H1 (cell line): Measurements from ENCODE around the gene KAT5. TPM values are rescaled to one million over a fixed set of nuclear protein-coding genes. Genes with fewer than 3 reads are reported as not detected.

Experiments used
- CTCF ChIA-PET: fragments of 300-600 bp; sonication (Branson Sonifier 250); formaldehyde crosslinking; loops from one replicate; lab custom pipeline; 2021; ENCODE audit not compliant: partially characterized antibody; lab: Charles Lee
- POLR2A ChIA-PET: fragments of 300-600 bp; sonication (Branson Sonifier 250); formaldehyde crosslinking; loops from one replicate; lab custom pipeline; 2021; ENCODE audit warnings: inconsistent platforms; ENCODE audit not compliant: partially characterized antibody; lab: Charles Lee
- DNase-seq, 2 experiments: peaks; one replicate each; pipeline versions ENCODE4 v3.0.0 to v3.0.0-alpha.2; 2010 to 2022; ENCODE audit warnings: low spot score in 2 of 2, low read depth in 1 of 2, mixed read lengths in 1 of 2
- FAIRE-seq: peaks from 2 replicates; lab custom pipeline; 2011; peaks lifted over from hg19 to GRCh38; lab: Jason Lieb, UNC
- H2AFZ ChIP-seq: 2 replicates; pipeline ENCODE4 v1.8.1; 2012; ENCODE audit warnings: low read length, inconsistent platforms
- H2AK5ac ChIP-seq: 2 replicates; pipeline ENCODE4 v1.6.1; 2013; ENCODE audit warnings: low read depth, low read length
- H2BK120ac ChIP-seq: replicated peaks from 2 replicates; pipeline ENCODE3; 2013; ENCODE audit warnings: low read depth, low read length, inconsistent platforms
- H2BK12ac ChIP-seq: 2 replicates; pipeline ENCODE4 v1.6.1; 2013; ENCODE audit warnings: low read depth, low read length
- H2BK15ac ChIP-seq: 2 replicates; pipeline ENCODE4 v1.6.1; 2013; ENCODE audit warnings: low read length
- H2BK20ac ChIP-seq: 2 replicates; pipeline ENCODE4 v1.6.1; 2013; ENCODE audit warnings: low read length
- H2BK5ac ChIP-seq: 2 replicates; pipeline ENCODE4 v1.6.1; 2013; ENCODE audit warnings: low read depth, low read length
- H3K14ac ChIP-seq: 2 replicates; pipeline ENCODE4 v1.6.1; 2013; ENCODE audit warnings: inconsistent platforms; ENCODE audit not compliant: insufficient read length
- H3K18ac ChIP-seq: 2 replicates; pipeline ENCODE4 v1.6.1; 2013; ENCODE audit warnings: low read length; ENCODE audit errors: extremely low read depth
- H3K23ac ChIP-seq: 2 replicates; pipeline ENCODE4 v1.6.1; 2013; ENCODE audit warnings: inconsistent platforms; ENCODE audit not compliant: insufficient read length
- H3K23me2 ChIP-seq: 2 replicates; pipeline ENCODE4 v1.6.1; 2013; ENCODE audit warnings: low read depth, low read length
- H3K27ac ChIP-seq: 2 replicates; pipeline ENCODE4 v1.6.1; 2011; ENCODE audit warnings: low read depth, low read length, inconsistent platforms
- H3K27me3 ChIP-seq, 4 experiments: replicated peaks in 1 of 4; 1 replicate in 1 of 4; 2 replicates in 3 of 4; pipeline versions ENCODE4 v1.6.1 to v1.8.1; 2011 to 2013; ENCODE audit warnings: low read length in 3 of 4, mild to moderate bottlenecking in 3 of 4, inconsistent platforms in 2 of 4, mixed read lengths in 2 of 4, moderate library complexity in 1 of 4; ENCODE audit not compliant: control insufficient read depth in 3 of 4, insufficient read depth in 3 of 4; ENCODE audit errors: extremely low read depth in 1 of 4
- H3K36me3 ChIP-seq, 4 experiments: 2 replicates each; pipeline versions ENCODE4 v1.6.1 to v1.8.1; 2011 to 2013; ENCODE audit warnings: mild to moderate bottlenecking in 4 of 4, low read length in 3 of 4, moderate library complexity in 2 of 4, control low read depth in 1 of 4, inconsistent platforms in 1 of 4; ENCODE audit not compliant: insufficient read depth in 4 of 4, control insufficient read depth in 2 of 4
- H3K4ac ChIP-seq: replicated peaks from 2 replicates; pipeline ENCODE3; 2013; ENCODE audit warnings: low read length, low read depth, mixed read lengths, inconsistent platforms; ENCODE audit not compliant: insufficient read length
- H3K4me1 ChIP-seq, 4 experiments: replicated peaks in 1 of 4; 1 replicate in 1 of 4; 2 replicates in 3 of 4; pipeline versions ENCODE4 v1.6.1 to v1.8.1; 2011 to 2013; ENCODE audit warnings: low read length in 3 of 4, inconsistent platforms in 2 of 4, mixed read lengths in 1 of 4; ENCODE audit not compliant: insufficient read depth in 4 of 4, control insufficient read depth in 3 of 4
- H3K4me2 ChIP-seq, 2 experiments: 2 replicates each; pipeline versions ENCODE4 v1.6.1 to v1.8.1; 2011 to 2013; ENCODE audit warnings: low read depth in 2 of 2, low read length in 2 of 2, control low read depth in 1 of 2, inconsistent platforms in 1 of 2, mild to moderate bottlenecking in 1 of 2; ENCODE audit not compliant: insufficient read depth in 1 of 2
- H3K4me3 ChIP-seq, 4 experiments: fragments of 200-600, 300-600 bp in 1 of 4; sonication (generic), shearing (Covaris generic), sonication (Bioruptor Twin) in 1 of 4; 2 replicates each; pipeline versions ENCODE4 v1.5.1 to v1.8.1; 2011 to 2016; ENCODE audit warnings: low read length in 4 of 4, low read depth in 3 of 4, control low read depth in 2 of 4, inconsistent platforms in 2 of 4, mild to moderate bottlenecking in 2 of 4, mixed read lengths in 1 of 4, moderate library complexity in 1 of 4; ENCODE audit not compliant: insufficient read depth in 2 of 4; ENCODE audit errors: extremely low read depth in 1 of 4
- H3K56ac ChIP-seq: replicated peaks from 2 replicates; pipeline ENCODE3; 2013; ENCODE audit warnings: low read depth, mild to moderate bottlenecking, mixed read lengths, low read length, inconsistent platforms; ENCODE audit not compliant: insufficient read length
- H3K79me1 ChIP-seq: 2 replicates; pipeline ENCODE4 v1.6.1; 2013; ENCODE audit warnings: low read depth, low read length, control low read depth
- H3K79me2 ChIP-seq, 2 experiments: 2 replicates each; pipeline versions ENCODE4 v1.6.1 to v1.8.1; 2012 to 2013; ENCODE audit warnings: low read length in 2 of 2, mild to moderate bottlenecking in 2 of 2, inconsistent platforms in 1 of 2; ENCODE audit not compliant: insufficient read depth in 2 of 2, control insufficient read depth in 1 of 2
- H3K9ac ChIP-seq, 4 experiments: replicated peaks in 1 of 4; 1 replicate in 1 of 4; 2 replicates in 3 of 4; pipeline versions ENCODE4 v1.6.1 to v1.8.1; 2011 to 2013; ENCODE audit warnings: low read depth in 3 of 4, low read length in 3 of 4, control low read depth in 2 of 4, mild to moderate bottlenecking in 2 of 4, moderate library complexity in 2 of 4, inconsistent platforms in 1 of 4; ENCODE audit errors: extremely low read depth in 1 of 4
- H3K9me3 ChIP-seq, 2 experiments: 2 replicates each; pipeline versions ENCODE4 v1.6.1 to v1.8.1; 2012 to 2013; ENCODE audit warnings: mild to moderate bottlenecking in 2 of 2, moderate library complexity in 2 of 2, control low read depth in 1 of 2, inconsistent platforms in 1 of 2, low read depth in 1 of 2, low read length in 1 of 2, mixed read lengths in 1 of 2; ENCODE audit not compliant: insufficient read depth in 2 of 2
- H4K20me1 ChIP-seq, 2 experiments: replicated peaks in 1 of 2; 2 replicates each; pipeline versions ENCODE3 to v1.8.1; 2011 to 2013; ENCODE audit warnings: inconsistent platforms in 2 of 2, low read length in 2 of 2, mild to moderate bottlenecking in 1 of 2; ENCODE audit not compliant: insufficient read depth in 2 of 2, control insufficient read depth in 1 of 2
- H4K5ac ChIP-seq: 2 replicates; pipeline ENCODE4 v1.6.1; 2013; ENCODE audit warnings: low read length, low read depth, mixed read lengths, inconsistent platforms; ENCODE audit not compliant: insufficient read length
- H4K8ac ChIP-seq: 2 replicates; pipeline ENCODE4 v1.8.0; 2013; ENCODE audit warnings: mild to moderate bottlenecking, moderate library complexity, low read length, inconsistent platforms; ENCODE audit not compliant: insufficient read depth; ENCODE audit errors: extremely low read depth
- H4K91ac ChIP-seq: replicated peaks from 2 replicates; pipeline ENCODE3; 2013; ENCODE audit warnings: low read length, mixed read lengths, inconsistent platforms; ENCODE audit not compliant: insufficient read length
- ASH2L ChIP-seq: fragments of 200-600, 300-600 bp; sonication (generic); IDR thresholded peaks from one replicate; pipeline ENCODE4 v1.7.1; 2017; ENCODE audit warnings: low read length
- BCL11A ChIP-seq, 2 experiments: IDR thresholded peaks; one replicate each; pipeline ENCODE4 v1.6.1; 2011; ENCODE audit warnings: low read depth in 2 of 2, low read length in 2 of 2, mild to moderate bottlenecking in 2 of 2
- CEBPB ChIP-seq: IDR thresholded peaks from 2 replicates; pipeline ENCODE4 v1.6.1; 2012; ENCODE audit warnings: low read depth, low read length
- CHD2 ChIP-seq: IDR thresholded peaks from 2 replicates; pipeline ENCODE4 v1.6.1; 2012; ENCODE audit warnings: low read length, improper control_type of control experiment
- JUN ChIP-seq: IDR thresholded peaks from 2 replicates; pipeline ENCODE4 v1.6.1; 2011; ENCODE audit warnings: low read depth, mild to moderate bottlenecking, improper control_type of control experiment, low read length
- MAFK ChIP-seq: IDR thresholded peaks from 2 replicates; pipeline ENCODE4 v1.6.1; 2012; ENCODE audit warnings: low read depth, mild to moderate bottlenecking, improper control_type of control experiment, low read length
- NRF1 ChIP-seq: IDR thresholded peaks from 2 replicates; pipeline ENCODE4 v1.6.1; 2011; ENCODE audit warnings: mild to moderate bottlenecking, low read depth, low read length, improper control_type of control experiment
- RFX5 ChIP-seq: IDR thresholded peaks from 2 replicates; pipeline ENCODE4 v1.6.1; 2011; ENCODE audit warnings: low read depth, low read length, improper control_type of control experiment, borderline replicate concordance
- TEAD4 ChIP-seq: IDR thresholded peaks from 2 replicates; pipeline ENCODE4 v1.6.1; 2012; ENCODE audit warnings: low read depth, low read length, inconsistent platforms, mixed read lengths
- WGBS, 2 experiments: shearing (Covaris generic) in 1 of 2; methylation state at CpG; one replicate each; pipeline versions ENCODE4 v1.1.6 to v1.1.7; 2013 to 2015; ENCODE audit warnings: low lambda C conversion rate in 2 of 2, mixed read lengths in 2 of 2, inconsistent platforms in 1 of 2, low coverage in 1 of 2, missing lambda C conversion rate in 1 of 2; ENCODE audit not compliant: insufficient replicate concordance in 2 of 2, insufficient coverage in 1 of 2, insufficient read length in 1 of 2; ENCODE audit errors: extremely low coverage in 1 of 2, missing lambda C conversion rate in 1 of 2; 5-methylcytosine and 5-hydroxymethylcytosine counted together
- polyA plus RNA-seq, 7 experiments: library from polyadenylated mRNA; depleted of rRNA in 3 of 7; stranded (reverse) in 5 of 7; unstranded in 2 of 7; fragments of >200 nt in 5 of 7; fragments of 200-250 nt in 2 of 7; gene quantifications; 1 replicate in 5 of 7; 2 replicates in 1 of 7; 4 replicates in 1 of 7; pipeline versions ENCODE4 v1.2.1 to v1.2.3, GENCODE V29; 2011 to 2013; ENCODE audit warnings: missing spikeins in 2 of 7, mixed read lengths in 2 of 7
- total RNA-seq: library from RNA; stranded (reverse); fragmentation: NEBNext Ultra II Directional; extraction: Animal tissue kit (Norgen Biotek cat#: 25700); gene quantifications from 2 replicates; pipeline ENCODE4 v1.2.1, GENCODE V29; 2021

KAT5 gene
- total and polyA plus RNA-seq, 2 of the 8 experiments (the other 6 are each of a cell fraction or from before 2014, with no cell fraction given): 26.7 to 37.4 TPM

GRCh38 chr11:65696802-65697552 lies 15.1 kb upstream of the KAT5 start:
- Histone ChIP-seq H3K79me1 (no peaks in the 10 kb centered on the region), H3K27ac (no peak overlapping the region), H4K91ac (no peak overlapping the region), H3K9ac (no peak overlapping the region), H2BK120ac (no peak overlapping the region), H3K23ac (no peak overlapping the region), H4K5ac (no peak overlapping the region), H3K14ac (no peak overlapping the region), H3K4me2 (no peak overlapping the region), H3K23me2 (peaks cover 1% of the 10 kb centered on the region; the same call in 1 of the 2 replicates), H3K4ac (no peak overlapping the region), H2AFZ (no peak overlapping the region), H3K4me1 (peaks cover 0 to 2% (median 0%) of the 10 kb centered on the region in 4 experiments; a peak in 1 of 7 replicates), H3K18ac (no peak overlapping the region), H2BK12ac (no peak overlapping the region), H3K56ac (no peak overlapping the region), H2BK15ac (no peak overlapping the region), H2BK20ac (no peak overlapping the region), H3K4me3 (no peak overlapping the region), H4K8ac (no peak overlapping the region), H4K20me1 (no peaks in the 10 kb centered on the region), H3K27me3 (no peaks in the 10 kb centered on the region; a peak in 3 of 7 replicates), H3K9me3 (0 out of 4 replicates have a peak, but pooled peaks cover 0 to 7% of the 10 kb centered on the region in 2 experiments), H2BK5ac (no peak overlapping the region), H3K79me2 (no peaks in the 10 kb centered on the region), H2AK5ac (no peak overlapping the region), H3K36me3 (no peaks in the 10 kb centered on the region)
- TF ChIP-seq TEAD4: no peak
- TF ChIP-seq CEBPB: no peak
- no peak for TF ChIP-seq NRF1
- TF ChIP-seq RFX5: no peak
- no peak for TF ChIP-seq MAFK
- no peak for TF ChIP-seq ASH2L
- TF ChIP-seq BCL11A (IDR thresholded peaks at IDR 0.05; ENCODE audit: low read depth in 2 of 2, low read length in 2 of 2): no peak
- TF ChIP-seq CHD2: no peak
- TF ChIP-seq JUN: no peak
- CTCF ChIA-PET: interaction anchor here (1.5 kb wide), 1 partner anchor 9 kb away, joined by 6 read pairs; no protein-coding TSS in a partner anchor
- POLR2A ChIA-PET: interaction anchor here (0.6 to 1.3 kb wide), 2 partner anchors 15 to 103 kb away, joined by 3 to 4 read pairs; partner anchors contain the start of gene KAT5
- FAIRE-seq (no peak), DNase-seq (no peak)
- WGBS, 2 experiments: 82% methylated on average over 5 of the region's 5 CpGs; no CpG with 5 or more reads in 1 of the 2 experiments
